Measurements from ENCODE around the gene SPTLC3.

Gene SPTLC3

DNA sequence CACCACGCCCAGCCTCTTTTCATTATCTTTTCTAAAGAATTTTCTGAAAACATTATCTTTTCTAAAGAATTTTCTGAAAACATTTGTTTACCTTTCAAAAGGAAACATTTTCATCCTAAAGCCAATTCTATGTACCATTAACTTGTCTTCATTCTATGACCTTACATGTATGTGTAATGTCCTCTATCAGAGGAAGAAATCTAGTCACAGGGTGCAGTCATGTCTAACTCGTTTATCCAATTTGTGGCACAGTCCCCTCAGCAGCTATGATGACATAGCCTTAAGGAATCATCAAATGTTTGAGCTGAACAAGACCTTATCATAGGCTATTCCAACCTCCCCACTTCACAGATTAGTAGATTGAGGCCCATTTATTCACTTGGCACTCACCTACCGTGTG, 21.5 kb upstream of the SPTLC3 start:
- no peak for DNase-seq

DNA sequence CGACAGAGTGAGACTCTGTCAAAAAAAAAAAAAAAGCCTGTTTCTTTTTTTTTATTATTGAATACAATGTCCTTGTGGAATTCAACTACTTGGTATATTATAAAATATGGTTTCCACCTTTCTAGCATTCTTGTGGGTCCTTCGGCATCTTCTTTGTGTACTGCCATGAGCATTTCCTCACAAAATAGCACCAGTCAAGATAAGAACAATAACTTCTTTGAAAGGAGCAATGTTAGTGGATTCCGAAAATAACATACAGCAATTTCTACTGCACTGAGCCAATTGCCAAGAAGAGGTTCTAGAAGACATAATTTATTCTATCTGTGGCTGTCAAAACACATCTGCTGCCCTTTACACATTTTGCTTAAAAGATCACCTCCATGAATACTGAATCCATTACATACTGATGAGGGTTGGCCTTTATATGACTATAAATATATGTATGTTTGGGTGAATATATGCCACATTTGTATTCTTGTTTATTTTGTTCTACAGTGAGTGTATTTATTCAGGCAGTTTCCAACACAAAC, 19.1 kb upstream of the SPTLC3 start:
- no peak for DNase-seq

DNA sequence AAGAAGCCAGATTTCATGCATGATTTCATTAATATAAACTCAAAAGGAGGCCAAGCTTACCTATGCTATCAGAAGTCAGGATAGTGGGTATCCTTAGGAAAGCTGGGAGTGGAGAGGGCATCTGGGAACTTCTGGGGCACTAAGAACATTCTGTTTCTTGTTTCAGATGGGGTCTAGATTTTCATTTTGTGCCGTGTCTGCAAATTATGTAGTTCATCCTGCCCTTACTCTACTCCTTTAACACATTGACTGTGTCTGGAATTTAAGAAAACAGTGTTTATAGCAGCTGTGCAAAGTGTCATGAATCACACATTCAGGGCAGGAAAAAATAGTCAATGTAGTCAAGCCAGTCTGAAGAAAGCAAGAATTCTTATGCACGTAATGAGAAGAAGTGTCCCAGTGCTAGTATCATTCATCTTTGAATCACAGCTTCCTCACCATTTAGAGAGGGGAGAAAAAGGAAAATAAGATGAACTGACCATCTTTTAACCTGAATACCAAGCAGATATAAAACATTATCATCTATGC, 11.6 kb upstream of the SPTLC3 start:
- DNase-seq, result no peak

DNA sequence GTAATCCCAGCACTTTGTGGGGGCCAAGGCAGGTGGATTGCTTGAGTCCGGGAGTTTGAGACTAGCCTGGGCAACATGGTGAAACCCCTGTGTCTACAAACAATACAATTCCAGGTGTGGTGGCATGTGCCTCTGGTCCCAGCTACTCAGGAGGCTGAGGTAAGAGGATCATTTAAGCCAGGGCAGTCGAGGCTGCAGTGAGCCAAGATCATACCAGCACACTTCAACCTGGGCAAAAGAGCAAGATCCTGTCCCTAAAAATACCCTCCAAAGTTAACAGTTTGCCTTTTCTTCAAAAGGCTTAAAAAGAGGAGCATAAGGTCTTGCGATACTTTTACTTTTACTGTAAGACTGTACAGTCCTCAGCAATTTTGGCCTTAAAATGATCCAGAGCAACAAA, 10.7 kb upstream of the SPTLC3 start:
- DNase-seq, result no peak

DNA sequence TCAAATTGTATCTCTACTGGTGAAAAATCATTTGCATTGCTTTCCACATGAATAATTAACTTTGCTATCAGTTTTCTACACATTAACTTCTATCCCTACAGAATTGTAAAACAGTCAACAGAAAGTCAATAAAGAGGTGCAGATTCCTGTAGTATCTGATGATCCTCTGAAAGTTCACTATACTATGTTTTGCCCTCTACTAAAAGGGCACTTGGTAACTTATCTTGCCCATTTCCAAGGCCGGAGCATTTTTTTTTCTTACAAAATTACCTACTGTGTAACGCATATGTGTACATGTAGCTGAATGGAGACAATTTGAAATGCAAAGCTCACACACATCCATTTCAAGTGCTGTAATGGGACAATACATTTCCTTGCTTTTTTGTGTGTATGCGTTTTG, 9.6 kb upstream of the SPTLC3 start:
- DNase-seq, result no peak

DNA sequence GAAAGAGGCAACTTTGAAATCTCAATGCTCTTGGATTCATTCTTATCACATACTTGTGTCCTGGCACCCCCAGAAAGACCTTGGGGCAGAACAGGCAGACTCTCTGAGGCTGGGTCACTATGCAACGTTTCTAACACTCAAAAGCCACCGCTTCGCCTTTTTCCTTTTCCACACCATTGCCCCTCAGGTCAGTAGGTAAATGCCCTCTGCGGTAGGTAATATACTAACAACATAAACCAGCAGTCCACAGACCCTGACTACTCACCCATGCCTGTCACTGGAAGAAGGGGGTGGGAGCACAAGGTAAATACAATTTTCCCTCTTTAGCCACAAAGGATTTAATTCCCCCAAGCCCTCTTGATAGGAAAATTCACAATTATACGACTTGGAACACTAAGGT, 6.5 kb upstream of the SPTLC3 start:
- DNase-seq, result no peak

DNA sequence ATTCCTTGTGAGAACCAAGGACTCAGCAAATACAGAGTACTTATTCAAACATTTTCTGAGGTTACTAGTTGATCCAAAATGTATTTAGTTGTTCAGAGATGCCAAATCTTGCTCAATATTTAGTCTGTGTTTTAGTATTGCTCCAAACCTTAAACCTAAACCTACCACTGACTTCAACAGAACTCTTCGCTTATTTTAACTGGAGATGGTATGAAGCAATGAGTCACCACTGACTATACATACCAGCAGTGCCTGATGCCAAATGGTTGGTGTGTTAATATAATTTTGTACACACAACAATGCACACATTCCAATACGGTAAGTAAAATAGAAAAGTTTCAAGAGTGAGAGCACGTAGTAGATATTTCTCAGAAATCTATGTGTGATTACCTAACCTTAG, 1.9 kb upstream of the SPTLC3 start:
- DNase-seq, result no peak

DNA sequence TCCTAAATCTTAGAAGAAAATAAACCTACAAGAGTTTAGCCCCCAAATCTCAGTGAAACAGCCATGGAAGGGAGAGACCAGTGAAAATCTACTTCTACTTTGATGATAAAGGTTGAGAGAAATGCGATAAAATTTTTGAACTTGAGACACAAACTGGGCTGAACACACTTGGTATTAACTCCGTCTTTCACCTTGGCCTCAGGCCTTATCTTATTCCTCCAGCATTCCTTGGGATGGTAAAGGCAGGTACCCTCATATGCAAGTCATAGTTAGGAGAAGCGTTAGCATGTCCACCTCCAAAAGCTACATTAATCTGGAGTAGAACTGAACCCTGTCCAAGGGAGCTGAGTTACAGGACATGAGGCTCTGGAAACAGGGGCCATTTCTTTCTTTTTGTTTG, 1.2 kb upstream of the SPTLC3 start:
- DNase-seq, result no peak

DNA sequence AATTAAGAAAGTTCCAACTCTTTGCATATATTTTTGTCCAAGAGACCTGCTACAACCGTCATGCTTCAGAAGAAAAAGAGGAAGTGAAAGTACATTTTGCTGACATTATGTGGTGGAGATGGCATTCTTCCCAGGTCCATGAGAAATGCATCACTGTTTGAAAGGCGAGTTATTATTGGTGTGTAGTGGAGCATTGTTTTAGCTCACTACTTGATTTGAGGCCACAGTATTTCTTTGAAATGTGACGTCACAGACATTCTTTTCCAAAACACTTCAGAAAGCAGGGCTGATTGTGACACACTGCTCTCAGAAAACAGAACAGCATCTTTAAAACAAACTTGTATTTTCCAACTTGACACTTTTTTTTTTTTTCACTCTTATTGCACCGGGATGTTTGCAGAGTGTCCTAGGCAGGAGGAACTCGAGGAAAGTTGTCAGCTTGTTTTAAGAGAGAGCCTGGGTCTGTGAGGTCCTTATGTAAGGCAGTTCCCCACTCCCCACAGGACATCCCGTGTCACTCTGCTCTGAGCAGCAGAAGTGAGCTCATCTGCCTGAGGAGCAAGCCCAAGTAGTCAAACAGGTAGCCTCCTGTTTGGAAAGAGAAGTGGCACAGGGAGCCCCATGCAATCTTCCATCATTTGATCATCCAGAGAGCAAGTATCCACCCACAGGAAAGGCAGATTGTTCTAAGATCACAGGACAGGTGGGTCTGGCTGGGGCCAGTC, 1.1 kb downstream of the SPTLC3 start:
- no peak for DNase-seq

DNA sequence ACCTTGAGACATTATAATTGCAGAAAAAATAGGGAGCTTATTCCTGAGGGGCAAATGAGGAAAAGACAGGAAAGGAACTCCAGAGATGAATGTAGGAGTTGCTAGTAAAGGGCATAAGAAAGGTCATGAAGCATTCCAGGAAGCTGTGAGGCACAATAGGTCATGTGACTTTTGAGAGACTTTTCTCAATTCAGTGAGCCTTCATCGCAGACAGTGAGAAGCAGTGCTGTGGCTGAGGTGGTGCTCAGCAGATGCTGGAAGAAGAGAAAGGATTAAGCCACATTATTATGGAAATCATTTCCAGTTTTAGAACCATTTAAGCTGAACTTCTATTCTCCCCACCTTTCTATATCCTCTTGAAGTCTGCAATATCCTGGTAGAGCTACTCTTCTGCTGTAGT, 4.1 kb downstream of the SPTLC3 start:
- DNase-seq, result no peak

DNA sequence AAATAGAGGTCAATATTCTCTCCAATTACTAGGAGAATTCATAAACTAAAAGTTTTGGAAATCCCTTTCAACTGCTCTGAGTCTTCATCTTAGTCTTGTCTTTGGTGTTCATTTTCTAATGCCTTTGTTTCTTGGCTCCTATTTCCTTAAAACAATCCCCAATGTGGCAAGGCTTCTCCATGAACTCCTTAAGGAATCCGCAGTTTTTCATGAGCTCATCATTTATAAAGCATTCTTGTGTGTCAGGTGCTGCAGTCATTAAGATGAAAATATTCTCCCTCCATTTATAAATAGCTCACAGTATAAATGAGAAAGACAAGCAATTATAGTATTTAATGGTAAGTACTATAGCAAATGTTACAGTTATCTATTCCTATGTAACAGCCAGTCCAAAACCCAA, 4.6 kb downstream of the SPTLC3 start:
- no peak for DNase-seq

DNA sequence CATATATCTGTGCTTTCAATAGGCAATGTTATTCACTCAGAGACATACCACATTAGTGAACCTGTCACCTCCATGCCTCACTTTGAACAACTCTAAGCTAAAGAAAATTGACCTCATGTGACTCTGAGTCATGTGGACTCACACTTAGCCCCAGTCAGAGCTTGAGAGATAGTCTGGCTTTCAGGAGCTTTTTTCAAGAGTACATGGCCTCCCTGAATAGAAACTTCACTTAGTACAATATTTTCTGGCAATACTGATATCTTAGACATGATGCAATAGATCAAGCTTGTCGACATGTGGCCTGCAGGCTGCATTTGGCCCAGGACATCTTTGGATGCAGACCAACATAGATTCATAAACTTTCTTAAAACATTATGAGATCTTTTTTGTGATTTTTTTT, 8.5 kb downstream of the SPTLC3 start:
- DNase-seq, result no peak

DNA sequence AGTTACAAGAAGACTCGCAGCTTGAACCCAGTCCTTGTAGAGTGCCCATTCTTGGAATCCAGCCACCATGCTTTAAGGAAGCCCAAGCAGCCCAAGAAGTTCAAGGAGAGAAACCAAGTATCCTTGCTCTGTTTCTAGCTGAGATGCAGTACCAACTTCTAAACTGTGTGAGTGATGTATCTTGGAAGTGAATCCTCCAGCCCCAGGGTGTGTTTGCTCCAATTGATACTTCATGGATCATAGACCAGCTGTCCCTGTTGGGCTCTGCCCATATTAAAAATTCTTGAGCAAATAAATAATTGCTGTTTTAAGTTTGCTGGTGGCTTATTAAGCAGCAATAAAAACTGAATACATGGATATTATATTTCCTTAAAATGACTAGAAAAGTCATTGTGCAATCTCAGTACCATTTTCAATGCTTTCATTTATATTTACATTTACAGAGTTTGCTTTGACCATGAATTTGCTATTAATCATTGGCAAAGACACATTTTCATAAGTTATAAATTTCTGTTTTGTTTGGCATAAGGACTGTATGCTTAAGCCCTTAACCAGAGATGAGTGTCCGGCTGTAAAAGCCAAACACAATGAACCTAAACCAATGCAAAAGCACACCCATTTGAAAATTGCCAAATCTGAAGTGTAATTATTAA, 9.2 kb downstream of the SPTLC3 start:
- no peak for DNase-seq

DNA sequence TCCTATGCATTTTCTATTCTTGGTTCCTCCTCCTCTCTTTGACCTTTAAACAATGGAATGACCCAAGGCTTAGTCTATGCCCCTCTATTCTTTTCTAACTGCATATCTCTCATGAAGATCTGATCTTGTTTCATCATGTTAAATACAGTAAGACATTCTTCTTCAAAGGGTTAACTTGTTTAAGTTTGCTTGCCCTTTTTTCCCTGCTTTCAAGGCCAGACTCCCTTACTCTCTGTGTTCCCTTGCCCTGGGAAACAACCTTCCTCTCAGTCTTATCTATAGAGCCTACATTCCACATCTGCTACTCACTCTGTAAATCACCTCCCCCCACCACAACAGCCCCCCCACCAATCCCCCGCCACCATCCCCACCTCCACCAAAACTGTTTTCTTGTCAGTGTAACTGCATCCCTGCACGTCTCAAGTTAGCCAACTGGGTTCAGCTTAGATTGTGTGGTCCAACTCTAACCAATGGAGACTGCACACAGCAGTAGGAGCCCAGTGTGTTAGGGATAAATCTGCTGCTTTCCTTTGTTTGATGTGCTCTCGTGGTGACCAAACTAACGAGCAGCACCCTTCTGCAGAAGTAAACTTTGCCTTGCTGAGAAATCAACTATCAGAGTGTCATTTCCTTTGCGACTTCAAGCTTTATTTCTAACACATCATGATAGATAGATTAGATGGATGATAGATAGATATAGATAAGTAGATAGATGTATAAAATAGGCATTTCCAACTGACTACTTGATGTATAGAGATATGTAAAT, 12.6 kb downstream of the SPTLC3 start:
- DNase-seq, result no peak

DNA sequence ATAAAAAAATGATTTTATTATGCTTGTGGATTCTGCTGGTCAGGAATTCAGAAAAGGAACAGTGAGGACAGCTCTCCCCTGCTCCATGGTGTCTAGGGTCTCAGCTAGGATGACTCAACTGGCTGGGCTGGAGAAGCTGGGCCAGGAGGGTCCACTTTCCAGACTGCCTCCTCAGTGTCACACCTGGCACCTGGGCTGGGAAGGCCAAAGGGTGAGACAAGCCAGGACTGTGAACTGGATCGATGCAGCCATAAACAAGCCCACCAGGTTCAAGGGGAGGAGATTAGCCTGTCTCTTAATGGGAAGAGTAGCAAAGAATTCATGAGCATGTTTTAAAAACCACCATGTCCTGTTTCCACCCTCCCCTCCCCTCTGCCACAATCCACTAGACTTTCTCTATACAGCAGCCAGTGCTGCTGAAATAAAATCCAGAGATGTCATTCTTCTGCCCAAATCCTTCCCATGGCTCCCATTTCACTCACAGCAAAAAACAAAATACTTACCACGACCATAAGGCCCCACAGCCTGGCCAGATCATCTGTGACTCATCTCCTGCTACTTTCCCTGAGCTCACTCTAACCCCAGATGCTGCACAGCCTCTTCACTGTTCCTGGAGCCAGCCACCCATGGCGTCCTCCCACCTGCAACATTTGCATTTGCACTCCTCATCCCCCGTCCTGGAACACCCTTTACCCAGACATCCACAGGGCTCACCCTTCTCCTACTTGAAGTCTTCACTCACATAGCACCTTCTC, 13.8 kb downstream of the SPTLC3 start:
- no peak for DNase-seq

DNA sequence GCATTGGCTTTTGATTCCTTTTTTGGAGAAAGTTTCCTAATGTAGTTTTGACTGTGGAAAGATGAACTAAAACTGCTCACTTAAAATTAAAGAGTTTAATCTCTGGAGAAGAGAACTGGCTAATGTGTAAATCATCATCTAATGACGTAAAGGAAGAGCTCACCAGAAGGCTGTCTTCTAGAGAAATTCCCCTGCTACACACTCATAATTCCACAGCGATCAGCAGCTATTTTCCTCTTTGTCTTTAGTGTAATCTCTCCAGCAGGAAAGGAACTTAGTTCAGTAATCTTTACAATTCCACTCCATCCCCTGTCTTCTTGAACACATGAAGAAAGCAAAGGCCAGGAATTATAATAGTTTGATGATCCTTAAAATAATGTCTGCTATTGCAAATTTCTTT, 15.8 kb downstream of the SPTLC3 start:
- no peak for DNase-seq

DNA sequence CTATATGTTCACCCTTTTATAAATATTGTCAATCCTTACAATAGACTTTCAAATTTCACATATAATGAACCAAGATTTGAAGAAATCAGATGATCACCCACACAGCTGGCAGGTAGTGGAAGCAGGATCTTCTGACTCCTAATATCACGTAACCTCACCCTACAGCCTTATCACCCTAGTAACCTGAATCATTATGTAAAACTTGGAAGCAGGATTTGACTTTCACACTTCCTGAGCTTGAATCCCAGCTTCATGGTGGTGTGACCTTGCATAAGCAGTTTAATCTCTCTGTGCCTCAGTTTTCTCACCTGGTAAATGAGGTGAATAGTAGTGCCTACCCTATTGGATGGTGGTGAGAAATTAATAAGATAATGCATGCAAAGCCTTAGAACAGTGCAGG, 16.4 kb downstream of the SPTLC3 start:
- no peak for DNase-seq

DNA sequence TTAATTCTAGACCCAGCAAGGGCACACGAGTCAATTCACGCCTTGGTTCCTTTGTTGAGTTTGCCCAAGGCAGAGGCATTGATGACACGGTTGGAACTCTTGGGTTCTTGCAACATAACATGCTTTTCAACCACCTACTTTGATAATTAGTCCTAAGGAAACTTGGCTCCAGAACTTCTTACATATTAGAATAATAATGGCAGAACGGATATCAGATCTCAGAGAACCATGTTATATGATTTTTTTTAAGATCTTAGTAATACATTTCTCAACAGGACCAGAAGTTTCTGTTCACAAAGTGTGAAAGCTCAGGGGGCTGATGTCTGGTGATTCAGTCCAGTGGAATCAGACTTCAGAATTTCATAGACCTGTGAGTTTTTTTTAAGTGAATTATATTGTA, 19.2 kb downstream of the SPTLC3 start:
- no peak for DNase-seq

DNA sequence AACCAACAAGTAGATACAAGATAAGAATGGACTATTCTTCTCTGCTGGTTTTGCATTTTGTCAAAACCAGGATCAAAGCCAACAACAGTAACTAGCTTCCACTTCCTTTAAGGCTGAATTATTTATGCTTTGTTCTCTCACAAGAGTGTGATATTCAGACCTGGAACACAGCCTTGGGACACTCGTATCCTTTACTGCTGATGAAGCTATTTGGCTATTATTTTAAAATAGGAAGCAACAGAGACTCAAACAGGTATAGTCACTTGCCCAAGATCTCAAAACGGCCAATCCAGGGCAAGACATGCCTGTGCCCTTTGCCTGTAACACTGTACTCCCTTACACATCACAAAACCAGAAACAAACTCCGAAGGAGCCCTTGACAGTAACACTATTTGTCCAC, 19.9 kb downstream of the SPTLC3 start:
- DNase-seq, result no peak

DNA sequence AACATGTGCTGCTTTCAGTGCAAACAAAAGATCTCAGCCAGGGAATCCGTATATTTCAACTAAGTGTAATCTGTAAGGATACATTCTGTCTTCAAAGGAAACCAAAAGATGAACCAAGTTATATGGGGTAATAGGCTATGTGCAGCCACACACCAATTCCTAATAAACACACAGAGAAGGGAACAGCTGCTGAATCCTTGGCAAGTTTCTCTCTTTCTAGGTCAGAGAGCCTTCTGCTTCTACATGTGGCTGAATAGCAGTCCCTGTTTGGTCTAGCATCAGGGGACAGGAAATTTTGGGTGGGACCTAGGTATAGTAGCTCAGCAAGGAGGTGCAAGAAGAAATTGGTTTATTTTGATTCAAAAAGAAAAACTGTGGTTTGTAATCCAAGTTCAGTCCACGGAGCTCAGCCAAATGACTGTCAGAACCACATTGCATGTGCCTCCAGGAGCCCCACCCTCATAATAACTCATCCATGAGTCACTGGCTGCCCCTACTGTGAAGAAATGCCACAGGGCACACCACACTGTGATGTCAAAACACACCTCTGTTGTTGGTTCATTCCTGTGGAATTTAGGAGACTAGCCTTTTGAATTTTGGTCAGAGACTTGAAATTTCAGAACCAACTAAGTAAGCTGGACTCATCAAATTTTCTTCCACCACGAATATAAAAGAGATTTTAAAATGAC, 21.1 kb downstream of the SPTLC3 start:
- DNase-seq, result no peak

DNA sequence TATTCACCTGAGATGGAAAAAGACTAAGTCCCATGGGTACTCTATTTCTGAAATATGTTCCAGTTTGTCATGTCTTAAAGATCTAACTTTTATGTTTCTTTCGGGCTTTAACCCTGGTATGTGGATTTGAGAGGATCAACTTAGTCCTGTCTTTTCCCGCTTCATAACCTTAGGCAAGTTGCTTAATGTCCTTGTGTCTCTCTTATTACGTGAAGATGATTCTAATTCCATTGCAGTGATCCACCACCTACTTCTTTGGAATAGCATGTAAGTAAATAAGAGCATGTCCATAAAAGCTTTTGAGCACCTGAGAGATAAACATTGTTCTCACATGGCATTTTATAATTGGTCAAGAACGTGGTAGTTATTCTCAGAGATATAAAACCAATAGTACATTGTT, 23.0 kb downstream of the SPTLC3 start:
- DNase-seq, result no peak

DNA sequence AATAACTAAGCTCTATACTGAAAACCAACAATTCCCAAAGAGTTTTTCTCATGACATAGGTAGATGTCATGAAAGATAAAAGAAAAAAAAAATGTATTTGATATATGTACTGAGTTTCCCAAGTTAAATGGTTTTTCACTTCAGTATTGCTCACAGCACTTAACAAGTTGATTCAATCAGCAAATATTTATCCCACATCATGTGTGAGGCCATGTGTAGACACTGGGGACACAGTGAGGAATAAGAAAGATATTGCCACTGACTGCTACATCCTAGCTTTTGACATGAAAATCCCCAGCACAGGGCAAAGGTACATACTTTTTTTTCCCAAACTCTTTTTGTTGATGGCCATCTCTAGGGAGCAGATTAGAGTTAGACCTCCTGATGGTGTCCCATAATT, 25.3 kb downstream of the SPTLC3 start:
- DNase-seq, result no peak

Measured in NK-92 treated with Interleukin-12 subunit alpha and Interleukin-12 subunit beta, amount 100 ng/mL, for 24 hours (cell line).